NCI-H226 (cell line): Measurements from ENCODE around the gene MXRA8.
A peak's percentile ranks its signal among the peaks of the same experiment; 100 is the strongest.
"Not testable (repeated sequence)": the region's sequence is repeated elsewhere in the genome, so short reads cannot be mapped to it uniquely, and the experiment has no call there.

Experiments used
- DNase-seq: peaks from one replicate; pipeline ENCODE4 v3.0.0-alpha.2; 2015

The MXRA8 gene

GRCh38 chr1:1318777-1319645 is 39.3 kb downstream of the MXRA8 start:
- no peak for DNase-seq

- DNase-seq = peak; percentile 95
Observed at GRCh38 chr1:1318131-1318652, 40.2 kb downstream of the MXRA8 start.

- no peak for DNase-seq
Observed at GRCh38 chr1:1317420-1317819, 40.9 kb downstream of the MXRA8 start.

GRCh38 chr1:1316199-1316598 is 42.2 kb downstream of the MXRA8 start:
- not testable (repeated sequence) for DNase-seq

- DNase-seq = no peak
Observed at GRCh38 chr1:1315435-1315954, 42.9 kb downstream of the MXRA8 start.

GRCh38 chr1:1314678-1315335 is 43.5 kb downstream of the MXRA8 start:
- no peak for DNase-seq

GRCh38 chr1:1314237-1314586 is 44.1 kb downstream of the MXRA8 start:
- no peak for DNase-seq

- no peak for DNase-seq
Observed at GRCh38 chr1:1313500-1314236, 44.7 kb downstream of the MXRA8 start.

GRCh38 chr1:1312450-1313314 is 45.7 kb downstream of the MXRA8 start:
- DNase-seq = no peak

GRCh38 chr1:1311107-1312104 is 46.9 kb downstream of the MXRA8 start:
- no peak for DNase-seq

GRCh38 chr1:1310476-1311053 is 47.8 kb downstream of the MXRA8 start:
- DNase-seq = no peak

GRCh38 chr1:1310109-1310385 is 48.3 kb downstream of the MXRA8 start:
- no peak for DNase-seq

GRCh38 chr1:1309251-1310108 is 48.9 kb downstream of the MXRA8 start:
- no peak for DNase-seq

GRCh38 chr1:1308756-1309250 is 49.6 kb downstream of the MXRA8 start:
- DNase-seq = no peak

- DNase-seq = peak; percentile 94
Observed at GRCh38 chr1:1307923-1308755, 50.2 kb downstream of the MXRA8 start, which contains the start of the genes ACAP3 and PUSL1. TSS of gene ACAP3 (minus strand) at chr1:1307930. CDS start at chr1:1307815, 115 bp downstream. TSS of gene PUSL1 (plus strand) at chr1:1308597. CDS start at chr1:1308644, 47 bp downstream.

GRCh38 chr1:1307261-1307922 is 51.0 kb downstream of the MXRA8 start:
- DNase-seq = peak; percentile 27

- no peak for DNase-seq
Observed at GRCh38 chr1:1306661-1307260, 51.6 kb downstream of the MXRA8 start.
